ENCODE measurements around the gene SLC25A21. TPM values are rescaled to one million over a fixed set of nuclear protein-coding genes. Genes with fewer than 3 reads are reported as not detected.

Gene SLC25A21
- total RNA-seq, 2 donors from 2014 or later = not detected

DNA sequence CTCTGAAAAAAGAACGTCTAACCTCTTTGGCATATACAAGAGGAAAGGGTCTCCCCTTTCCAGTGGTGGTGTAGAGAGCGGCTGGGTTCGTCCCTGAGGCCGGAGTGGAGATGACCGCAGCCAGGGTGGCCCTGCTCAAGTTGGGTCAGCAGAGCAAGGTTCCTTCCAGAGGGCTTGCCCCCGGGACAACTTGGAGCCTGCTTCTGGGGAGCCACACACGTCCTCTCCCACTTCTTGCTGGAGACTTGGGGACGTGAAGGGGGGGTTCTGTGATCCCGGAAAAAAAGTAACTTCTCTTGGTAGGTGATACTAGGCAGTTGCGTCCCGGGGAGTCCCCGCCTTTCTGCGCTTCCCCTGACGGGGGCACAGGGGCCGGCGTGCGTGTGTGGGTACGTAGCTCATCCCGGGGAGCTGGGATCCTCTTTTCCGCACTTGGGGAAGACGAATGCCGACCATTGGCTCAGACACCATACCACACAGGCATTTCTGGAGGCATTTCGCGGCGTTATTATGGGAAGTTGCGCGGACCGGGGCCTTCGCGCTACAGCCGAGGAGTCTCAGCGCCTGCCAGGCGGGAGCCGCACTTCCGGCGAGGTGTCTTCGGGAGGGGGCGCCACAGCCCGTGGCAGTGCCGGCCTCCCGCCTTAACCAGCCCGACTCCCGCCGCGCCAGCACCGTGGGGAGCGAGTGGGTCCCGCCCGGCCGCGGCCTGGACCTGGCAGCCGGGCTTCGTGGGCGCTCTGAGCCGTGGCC, 525.6 kb downstream of the SLC25A21 start:
- Mint-ChIP-seq H3K36me3 (ENCODE audit: low read depth) (peaks cover 5% of the 10 kb centered on the region), H3K27ac (no peak overlapping the region), H3K9me3 (no peaks in the 10 kb centered on the region), H3K27me3 (peaks cover 48% of the 10 kb centered on the region), H3K4me1 (peaks cover 3% of the 10 kb centered on the region), H3K4me3 (no peak overlapping the region)
- no peak for ATAC-seq (replicated peaks)

DNA sequence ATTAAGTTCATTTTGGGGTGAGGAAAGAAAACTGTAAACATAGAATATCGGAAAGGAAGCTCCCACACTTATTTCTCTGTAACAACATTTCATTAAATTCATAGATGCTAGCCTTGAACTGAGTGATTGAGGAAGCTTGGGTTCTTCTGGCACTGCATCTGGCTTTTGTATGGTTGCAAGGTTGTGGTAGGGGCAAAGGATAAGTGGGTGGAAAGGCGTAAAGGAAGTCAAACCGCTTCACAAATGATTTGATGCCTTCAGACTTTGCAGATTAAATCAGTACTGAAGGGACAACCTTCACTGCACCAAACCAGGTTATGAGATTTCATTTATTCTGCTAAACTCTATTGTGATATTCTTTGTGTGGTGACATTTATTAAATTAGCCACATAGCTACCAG, 538.8 kb downstream of the SLC25A21 start:
- Mint-ChIP-seq H3K4me3 (no peak overlapping the region), H3K36me3 (ENCODE audit: low read depth) (no peaks in the 10 kb centered on the region), H3K4me1 (no peaks in the 10 kb centered on the region), H3K9me3 (peaks cover 7% of the 10 kb centered on the region), H3K27me3 (peaks cover 5% of the 10 kb centered on the region), H3K27ac (no peak overlapping the region)
- no peak for ATAC-seq (replicated peaks)

Other genes with a start within 250 kb of the SLC25A21 start
- gene MIPOL1, start 25.3 kb upstream of the SLC25A21 start, total RNA-seq = 1 to 10 TPM in 1 of 2 donors, under 1 TPM in 1; 0.67 to 1.5 TPM

Measured in activated T-helper 17 cell treated with anti-CD3 and anti-CD28 coated beads, Interleukin-2, amount 50 U/mL, for 72 hours (primary cell).